MV-4-11 (cell line): Measurements from ENCODE around the gene ENAH.
A peak's percentile ranks its signal among the peaks of the same experiment; 100 is the strongest.
"Not testable (repeated sequence)": the region's sequence is repeated elsewhere in the genome, so short reads cannot be mapped to it uniquely, and the experiment has no call there.

Experiments
- DNase-seq: peaks from one replicate; lab custom pipeline; 2025; lab: John Stamatoyannopoulos, UW

The ENAH gene

DNA sequence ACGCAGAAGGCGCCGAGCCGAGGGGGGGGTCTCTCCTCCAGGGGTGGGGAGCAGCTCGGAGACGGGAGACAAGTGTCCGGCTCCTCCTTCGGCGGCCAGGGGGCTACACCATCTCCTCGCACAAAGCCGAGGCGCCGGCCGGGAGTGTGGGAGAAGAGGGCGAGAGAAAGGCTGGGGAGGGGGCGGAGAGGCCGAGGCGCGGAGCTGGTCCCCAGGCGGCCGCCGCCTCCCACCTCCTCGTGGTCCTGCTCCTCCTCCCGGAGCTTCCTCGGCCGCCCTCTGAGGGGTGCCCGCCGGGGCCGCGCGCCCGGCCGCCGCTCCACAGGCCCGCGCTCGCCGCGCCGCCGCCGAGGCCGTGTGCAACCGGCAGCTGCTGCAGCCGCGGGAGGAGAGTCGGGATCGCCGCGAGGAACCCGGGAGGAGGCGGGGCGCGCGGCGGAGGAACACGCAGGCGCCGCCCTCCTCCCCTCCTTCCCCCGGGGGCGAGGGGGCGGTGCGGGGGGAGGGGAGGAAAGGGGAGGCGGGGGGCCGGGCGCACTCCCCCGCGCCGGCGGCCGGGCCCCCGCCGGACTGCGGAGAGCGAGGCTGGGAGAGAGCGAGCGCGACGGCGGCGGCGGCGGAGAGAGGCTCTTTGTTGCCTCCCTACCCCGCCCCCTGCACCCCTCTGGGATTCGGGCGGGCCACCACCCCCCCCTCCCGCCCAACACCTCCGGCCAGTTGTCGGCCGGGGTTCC lies at the start of gene ENAH:
TSS of gene ENAH (minus strand) at position 395 of the 734 bp plus-strand sequence. CDS start 433 bp downstream, outside the sequence.
- no peak for DNase-seq

DNA sequence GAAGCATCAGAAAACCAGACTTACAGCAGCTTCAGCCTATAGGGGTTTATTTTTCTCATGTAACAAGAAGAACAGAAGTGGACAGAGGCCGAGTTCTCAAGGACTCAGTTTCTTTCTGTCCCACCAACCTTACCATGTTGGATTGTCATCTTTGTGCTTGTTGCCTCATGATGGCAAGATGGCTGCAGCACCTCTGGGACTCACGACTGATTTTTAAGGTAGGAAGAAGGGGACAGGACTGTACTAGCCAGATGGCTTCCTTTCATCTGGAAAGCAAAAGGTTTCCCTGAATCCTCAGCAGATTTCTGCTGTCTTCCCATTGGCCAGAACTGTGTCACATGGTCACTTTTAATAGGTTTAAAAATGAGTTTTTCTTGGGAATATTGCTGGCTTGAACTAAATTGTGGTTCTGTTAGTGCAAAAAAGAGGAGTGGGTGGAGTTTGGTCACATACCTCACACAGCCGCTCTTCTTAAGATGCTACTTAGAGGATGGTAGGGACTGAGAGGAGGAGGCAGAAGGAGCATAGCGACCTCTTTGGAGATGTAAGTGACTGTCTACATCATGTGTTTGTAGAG lies 48.1 kb upstream of the ENAH start:
- DNase-seq = no peak

GRCh38 chr1:225700164-225700821 lies 47.4 kb upstream of the ENAH start:
- peak; percentile 81 for DNase-seq

GRCh38 chr1:225699336-225699735 lies 46.4 kb upstream of the ENAH start:
- DNase-seq = no peak

GRCh38 chr1:225698194-225698593 lies 45.3 kb upstream of the ENAH start:
- DNase-seq = not testable (repeated sequence)

DNA sequence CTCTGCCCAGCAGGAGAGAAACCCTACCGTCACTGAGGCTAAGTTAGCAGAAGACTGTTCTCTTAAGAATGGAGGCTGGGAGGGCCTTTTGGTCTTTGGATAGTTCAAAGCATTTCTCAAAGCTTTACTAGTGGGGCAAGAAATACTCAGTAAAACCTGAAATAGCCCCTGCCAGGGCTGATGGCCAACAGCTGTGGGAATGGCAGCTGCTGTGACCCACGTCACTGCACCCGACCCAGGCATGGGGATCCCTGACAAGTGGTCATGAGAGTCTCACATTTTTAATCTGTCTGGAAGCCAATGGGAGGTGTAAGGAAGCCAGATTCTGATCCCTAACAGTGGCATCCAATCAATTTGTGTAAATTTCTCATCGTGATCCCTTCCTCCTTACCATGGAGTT lies 44.5 kb upstream of the ENAH start:
- no peak for DNase-seq

DNA sequence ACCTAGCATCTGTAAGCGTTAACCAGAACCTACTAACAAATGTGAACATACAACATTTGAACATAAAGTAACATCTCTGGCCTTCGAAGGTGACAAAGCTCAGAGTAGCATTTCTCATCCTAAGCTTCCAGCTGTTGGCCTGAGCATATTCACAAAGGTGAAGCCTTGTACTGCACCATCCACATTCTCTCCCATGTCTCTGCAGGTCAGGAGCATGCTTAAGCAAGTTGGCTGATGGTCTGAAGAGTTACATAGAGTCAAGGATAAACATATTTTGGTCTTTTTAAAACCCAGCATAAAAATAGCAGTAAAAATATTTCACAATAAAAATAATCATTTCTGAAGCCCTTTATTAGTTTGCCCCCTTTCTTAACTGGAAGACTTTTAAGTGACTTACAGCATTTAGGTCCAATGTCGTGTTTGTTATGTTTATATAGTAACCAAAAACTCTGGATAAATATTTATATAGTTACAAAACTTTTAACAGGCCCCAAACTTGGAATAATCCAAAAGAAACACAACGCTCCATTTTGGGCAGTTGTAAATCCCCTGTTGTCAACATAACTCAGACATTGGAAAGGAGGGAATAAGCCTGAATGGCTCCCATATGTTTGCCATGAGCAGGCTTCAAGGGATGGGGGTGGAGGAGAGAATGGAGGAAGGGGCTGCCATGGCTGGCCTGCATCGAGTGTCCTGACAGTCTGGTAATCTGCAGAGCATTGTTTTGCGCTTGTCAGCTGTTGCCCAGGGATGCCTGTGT lies 42.8 kb upstream of the ENAH start:
- DNase-seq = no peak

DNA sequence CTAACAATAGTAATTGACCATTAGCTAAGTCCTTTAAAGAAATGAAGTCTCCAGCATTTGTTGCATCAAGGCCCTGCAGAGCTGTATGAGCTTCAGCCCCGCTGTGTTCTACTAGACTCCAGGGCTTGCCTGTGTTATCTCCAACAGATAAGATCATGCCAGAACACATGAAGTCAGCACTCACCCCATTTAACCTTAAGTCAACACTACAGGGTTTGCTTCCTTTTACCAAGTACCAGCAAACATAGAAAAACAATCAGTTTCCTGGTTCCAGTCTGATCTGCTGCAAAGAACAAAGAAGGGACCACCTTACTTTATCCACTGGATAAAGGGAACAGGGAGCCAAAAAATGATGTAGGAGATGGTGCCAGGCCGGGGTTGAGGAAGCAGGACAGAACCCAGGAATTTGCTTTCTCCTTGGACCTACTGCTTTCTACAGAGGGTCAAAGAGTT lies 41.3 kb upstream of the ENAH start:
- DNase-seq = no peak

- not testable (repeated sequence) for DNase-seq
Observed at GRCh38 chr1:225693697-225694096, 40.8 kb upstream of the ENAH start.

DNA sequence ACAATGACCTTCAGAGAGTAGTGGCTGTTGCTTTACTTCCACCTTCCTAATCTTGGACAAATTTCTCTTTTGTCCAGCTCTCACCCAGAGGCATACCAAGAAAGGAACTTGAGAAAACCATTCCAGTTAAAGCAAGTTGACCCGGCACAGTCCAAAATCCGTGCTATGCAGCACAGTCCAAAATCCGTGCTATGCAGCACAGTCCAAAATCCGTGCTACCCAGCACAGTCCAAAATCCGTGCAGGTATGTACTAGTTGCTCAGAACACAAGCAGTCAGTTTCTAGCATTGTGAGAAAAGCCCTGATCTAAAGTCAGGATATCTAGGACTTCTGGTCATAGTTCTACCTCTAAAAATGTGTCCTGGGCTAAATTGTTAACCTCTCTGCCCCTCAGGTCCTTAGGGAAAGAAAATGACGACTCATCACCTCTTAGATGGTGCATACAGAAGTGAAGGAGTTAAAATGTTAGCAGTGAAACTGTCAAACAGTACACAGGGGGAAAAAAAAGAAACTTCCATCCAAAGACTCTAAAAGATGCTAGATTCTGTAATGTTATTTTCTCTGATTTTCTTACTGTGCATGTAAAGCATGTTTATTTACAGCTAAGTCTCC lies 40.3 kb upstream of the ENAH start:
- DNase-seq = no peak

DNA sequence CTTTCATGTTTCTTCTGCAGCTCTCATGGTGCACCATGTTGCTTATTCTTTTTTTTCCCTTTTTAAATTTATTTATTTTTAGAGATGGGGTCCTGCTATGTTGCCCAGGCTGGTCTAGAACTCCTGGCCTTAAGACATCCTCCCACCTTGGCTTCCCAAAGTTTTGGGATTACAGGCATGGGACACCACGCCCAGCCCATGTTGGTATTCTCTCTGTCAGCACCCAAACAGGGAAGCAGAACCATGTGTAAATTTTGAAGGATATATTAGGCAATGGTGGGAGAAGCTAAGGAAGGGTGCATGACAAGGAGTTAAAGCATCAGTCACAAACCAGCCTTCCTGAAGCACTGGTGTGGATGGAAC lies 39.6 kb upstream of the ENAH start:
- no peak for DNase-seq

DNA sequence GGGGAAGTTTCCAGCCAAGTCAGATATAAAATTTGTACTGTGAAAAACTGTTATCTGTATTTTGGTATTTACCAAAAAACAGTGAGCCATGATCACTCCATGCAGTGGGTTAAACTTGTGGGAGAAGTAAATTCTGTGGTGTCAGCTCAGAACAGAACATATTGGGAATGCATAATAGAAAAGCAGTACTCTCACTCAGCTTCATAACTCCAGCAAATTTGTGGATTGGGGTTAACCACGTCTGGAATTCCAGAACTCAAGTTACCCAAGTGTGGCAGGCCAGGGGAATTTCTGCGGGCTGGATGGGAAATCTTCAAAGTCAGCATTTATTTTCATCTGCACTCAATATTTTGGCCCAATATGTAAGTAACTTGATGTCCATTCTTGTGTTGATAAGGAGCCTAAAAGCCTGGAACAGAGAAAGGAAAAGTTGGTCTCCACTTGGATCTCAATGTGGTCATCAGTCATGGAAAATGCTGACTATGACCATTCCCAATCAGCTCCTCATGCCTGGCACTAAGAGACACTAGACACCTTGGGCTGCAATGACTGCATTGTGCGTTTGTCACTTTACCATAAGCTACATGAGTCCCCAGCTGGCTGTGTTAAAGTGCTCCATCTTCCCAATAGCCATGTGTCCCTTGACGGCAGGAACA lies 39.1 kb upstream of the ENAH start:
- no peak for DNase-seq

GRCh38 chr1:225691377-225691776 lies 38.5 kb upstream of the ENAH start:
- no peak for DNase-seq

GRCh38 chr1:225689882-225690459 lies 37.0 kb upstream of the ENAH start:
- DNase-seq = peak; percentile 83

GRCh38 chr1:225688345-225688744 lies 35.4 kb upstream of the ENAH start:
- DNase-seq = no peak

- DNase-seq = no peak
Observed at GRCh38 chr1:225685476-225686176, 32.7 kb upstream of the ENAH start.

DNA sequence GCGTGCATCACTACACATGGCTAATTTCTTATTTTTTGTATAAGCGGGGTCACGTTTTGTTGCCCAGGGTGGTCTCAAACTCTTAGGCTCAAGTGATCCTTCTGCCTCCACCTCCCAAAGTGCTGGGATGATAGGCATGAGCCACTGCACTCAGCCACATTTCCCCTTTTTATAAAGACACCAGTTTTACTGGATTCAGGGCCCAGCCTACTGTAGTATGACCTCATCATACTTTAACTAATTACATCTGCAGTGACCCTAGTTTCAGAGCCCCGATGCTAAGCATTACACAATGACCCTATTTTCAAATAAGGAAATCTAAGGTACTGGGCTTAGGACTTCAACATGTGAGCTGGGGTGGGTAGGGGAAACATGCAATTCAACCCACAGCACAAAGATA lies 31.8 kb upstream of the ENAH start:
- peak; percentile 69 for DNase-seq

DNA sequence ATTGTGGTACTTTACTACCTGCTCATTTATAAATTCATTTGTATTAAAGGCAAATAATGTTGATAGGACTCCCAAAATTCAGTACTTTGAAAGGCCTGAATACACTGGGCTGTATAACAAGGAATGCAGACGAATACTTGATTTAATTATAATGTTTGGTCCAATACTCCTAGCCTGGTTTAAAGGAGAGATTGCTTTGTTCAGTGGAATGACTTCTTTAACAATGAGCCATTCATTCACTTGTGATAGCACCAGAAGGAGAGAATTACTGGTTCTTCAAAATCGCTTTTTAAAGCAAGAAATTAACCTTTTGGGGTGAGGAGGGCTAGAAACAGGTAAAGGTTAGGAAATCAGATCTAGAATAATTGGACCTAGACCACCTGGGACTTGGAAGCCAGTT lies 28.3 kb upstream of the ENAH start:
- DNase-seq = no peak

DNA sequence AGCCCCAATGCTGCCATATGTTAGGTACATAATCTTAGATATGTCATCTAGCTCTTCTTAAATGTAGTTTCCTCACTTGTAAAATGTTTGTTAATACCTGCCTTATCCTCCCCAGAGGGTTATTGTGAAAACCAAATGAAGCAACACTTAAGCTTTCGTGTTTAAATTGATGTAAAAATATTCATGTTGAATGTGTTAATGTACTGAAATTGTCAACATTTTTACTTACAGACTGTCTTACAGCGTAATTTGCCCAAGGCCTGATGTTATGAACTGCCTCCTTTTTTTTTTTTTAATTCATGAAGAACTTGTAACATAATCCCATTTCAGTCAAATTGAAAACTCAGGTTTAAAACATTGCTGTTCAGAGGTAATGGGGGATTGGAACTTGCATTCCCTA lies 25.6 kb upstream of the ENAH start:
- no peak for DNase-seq

GRCh38 chr1:225677350-225678124 lies 24.6 kb upstream of the ENAH start:
- no peak for DNase-seq
